GM21360 (cell line): ENCODE results near the gene RNF180.
"Not testable (repeated sequence)": the region's sequence is repeated elsewhere in the genome, so short reads cannot be mapped to it uniquely, and the experiment has no call there.

ENCODE experiments used
- ATAC-seq: cut with Tn5 transposase; IDR thresholded peaks from one replicate; pipeline ENCODE4 v1.9.1; 2021; ENCODE audit warnings: mild to moderate bottlenecking, moderate library complexity; ENCODE audit not compliant: unreplicated experiment

The RNF180 gene

DNA sequence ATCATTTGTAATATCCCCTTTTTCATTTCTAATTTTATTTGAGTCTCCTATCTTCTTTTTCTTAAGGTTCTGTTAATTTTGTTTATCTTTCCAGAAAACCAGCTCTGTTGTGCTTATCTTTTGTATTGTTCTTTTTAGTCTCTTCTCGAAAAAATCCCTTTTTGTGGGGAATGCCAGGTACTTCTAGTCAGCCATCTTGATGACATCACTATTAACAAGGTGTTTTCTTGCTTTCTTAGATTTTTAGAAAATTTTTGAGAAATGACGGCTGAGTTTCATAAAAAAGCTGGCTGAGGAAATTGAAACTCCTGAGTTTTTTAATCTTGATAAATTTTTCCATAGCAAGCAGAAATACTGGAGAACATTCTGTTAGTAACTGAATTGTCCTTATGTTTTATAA is 10.7 kb downstream of the RNF180 start:
- ATAC-seq, result no peak

DNA sequence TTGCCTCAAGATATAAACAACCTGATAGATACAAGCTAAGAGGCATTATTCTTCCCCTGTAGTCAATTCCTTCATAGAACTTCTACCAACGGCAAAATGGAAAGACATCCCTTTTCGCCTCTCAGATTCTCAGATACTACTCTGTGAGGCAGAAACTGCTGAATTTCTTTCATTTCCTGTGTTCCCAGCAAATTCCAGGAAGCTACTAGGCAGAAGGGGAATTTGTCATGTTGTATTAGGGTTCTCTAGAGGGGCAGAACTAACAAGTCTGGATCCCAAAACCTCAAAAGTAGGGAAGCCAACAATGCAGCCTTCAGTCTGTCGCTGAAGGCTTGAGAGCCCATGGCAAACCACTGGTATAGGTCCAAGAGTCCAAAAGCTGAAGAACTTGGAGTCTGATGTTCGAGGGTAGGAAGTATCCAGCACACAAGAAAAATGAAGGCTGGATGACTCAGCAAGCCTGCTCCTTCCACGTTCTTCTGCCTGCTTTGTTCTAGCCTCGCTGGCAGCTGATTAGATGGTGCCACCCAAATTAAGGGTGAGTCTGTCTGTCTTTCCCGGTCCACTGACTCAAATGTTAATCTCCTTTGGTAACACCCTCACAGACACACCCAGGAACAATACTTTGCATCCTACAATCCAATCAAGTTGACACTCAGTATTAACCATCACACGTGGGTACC is 15.2 kb downstream of the RNF180 start:
- ATAC-seq, result no peak

- ATAC-seq, result no peak
These were observed 15.8 kb downstream of the RNF180 start for GRCh38 chr5:64181440-64181839.

GRCh38 chr5:64183956-64184355 is 18.3 kb downstream of the RNF180 start:
- ATAC-seq, result no peak

DNA sequence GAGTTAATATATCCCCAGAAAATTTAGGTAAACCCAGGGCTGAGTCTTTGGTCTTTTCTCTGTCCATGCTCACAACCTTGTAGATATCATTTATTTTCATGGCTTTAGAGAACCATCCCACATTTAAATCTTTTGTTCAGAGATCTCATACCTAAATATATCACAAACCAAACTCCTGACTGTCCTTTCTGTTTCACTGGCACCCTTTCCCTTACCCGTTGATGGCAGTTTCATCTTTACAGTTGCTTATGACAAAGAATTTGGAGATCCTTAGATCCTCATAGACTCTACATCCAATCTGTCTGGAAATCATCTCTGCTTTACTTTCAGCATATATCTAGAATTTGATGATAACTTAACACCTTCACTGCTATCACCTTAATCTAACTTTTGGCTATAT is 19.2 kb downstream of the RNF180 start:
- ATAC-seq, result no peak

DNA sequence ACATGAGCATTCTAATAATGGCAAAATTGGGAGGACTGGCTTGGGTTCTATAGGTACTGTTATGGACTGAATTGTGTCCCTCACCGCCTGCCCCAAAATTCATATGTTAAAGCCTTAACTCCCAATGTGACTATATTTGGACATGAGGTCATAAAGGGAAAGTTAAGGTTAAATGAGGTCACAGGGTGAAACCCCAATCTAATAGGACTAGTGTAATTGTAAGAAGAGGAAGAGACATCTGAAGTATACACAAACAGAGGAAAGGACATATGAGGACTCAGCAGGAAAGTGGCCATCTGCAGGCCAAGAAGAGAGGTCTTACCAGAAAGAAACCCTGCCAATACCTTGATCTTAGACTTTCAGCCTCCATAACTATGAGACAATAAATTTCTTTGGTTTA is 23.1 kb downstream of the RNF180 start:
- no peak for ATAC-seq

DNA sequence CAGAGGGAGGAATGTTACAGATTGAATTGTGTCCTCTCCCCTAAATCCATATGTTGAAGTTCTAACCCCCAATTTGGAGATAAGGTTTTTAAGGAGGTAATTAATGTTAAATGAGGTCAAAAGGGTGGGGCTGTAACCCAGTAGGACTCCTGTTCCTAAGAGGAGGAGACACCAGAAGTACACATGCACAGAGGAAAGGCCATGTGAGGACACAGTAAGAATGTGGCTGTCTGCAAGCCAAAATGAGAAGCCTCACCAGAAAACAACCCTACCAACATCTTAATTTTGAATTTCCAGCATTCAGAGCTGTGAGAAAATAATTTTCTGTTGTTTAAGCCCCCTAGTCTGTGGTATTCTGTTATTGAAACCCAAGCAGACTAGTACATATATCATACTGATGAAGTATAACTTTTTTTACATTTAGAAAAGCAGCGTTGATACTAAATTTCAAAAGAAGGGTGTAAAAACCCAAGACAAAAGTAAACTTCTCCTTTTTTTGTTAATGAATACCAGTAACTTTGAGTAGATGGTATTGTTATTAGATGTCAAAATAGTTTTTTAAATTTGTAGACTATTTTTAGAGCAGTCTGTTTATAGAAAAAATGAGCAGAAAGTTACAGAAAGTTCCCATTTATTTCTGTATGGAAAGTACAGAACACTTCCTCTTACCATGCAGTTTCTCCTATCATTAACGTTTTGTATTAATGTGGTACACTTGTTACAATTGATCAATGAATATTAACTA is 25.1 kb downstream of the RNF180 start:
- no peak for ATAC-seq

- no peak for ATAC-seq
These were observed 30.3 kb downstream of the RNF180 start for GRCh38 chr5:64195981-64196380.

DNA sequence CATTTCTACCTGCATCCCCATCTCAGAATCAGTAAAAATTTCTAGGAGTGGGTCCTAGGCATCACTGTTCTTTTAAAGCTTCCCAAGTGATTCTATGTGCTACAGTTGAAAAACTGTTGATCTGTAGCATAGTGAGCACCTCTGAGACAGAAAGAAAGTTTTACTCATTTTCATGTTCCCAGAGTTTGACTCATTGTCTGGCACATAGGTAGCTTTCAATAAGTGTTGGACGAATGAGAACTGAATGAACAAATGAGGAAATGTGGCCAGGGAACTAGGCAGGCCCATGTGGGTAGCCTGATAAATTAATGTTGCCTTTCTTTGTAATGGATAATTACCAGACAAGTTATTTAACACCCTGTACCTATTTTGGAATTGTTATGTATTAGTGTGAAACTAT is 33.8 kb downstream of the RNF180 start:
- no peak for ATAC-seq

DNA sequence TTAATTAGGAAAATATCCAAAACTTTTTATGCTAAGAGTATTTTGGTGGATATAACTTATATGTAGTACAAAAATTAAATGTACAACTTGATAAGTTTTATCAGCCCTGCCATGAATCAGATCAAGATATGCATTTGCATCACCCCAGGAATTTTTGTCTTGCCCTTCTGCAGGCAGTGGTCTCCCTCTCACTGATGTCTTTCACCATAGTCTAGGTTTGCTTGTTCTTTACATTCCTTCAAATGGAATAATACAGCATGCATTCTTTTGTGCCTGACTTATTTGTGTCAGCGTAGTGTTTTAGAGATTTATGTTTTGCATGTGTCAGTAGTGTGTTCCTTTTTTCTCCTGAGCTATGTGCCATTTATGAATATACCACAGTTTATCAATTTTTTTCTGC is 36.4 kb downstream of the RNF180 start:
- ATAC-seq, result no peak

DNA sequence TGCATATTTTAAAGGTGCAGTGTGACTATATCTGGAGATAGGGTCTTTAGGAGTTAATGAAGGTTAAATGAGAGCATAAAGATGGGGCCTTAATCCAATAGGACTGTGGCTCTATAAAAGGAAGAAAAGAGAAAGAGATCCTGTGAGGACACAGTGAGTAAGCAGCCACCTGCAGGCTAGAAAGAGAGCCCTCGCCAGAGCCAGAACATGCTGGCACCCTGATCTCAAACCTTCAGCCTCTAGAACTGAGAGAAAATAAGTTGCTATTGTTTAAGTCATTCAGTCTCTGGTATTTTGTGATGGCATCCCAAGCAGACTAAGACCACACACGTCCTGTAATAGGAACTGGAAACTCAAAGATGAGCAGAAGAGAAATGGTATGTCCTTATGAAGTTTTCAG is 41.0 kb downstream of the RNF180 start:
- no peak for ATAC-seq

DNA sequence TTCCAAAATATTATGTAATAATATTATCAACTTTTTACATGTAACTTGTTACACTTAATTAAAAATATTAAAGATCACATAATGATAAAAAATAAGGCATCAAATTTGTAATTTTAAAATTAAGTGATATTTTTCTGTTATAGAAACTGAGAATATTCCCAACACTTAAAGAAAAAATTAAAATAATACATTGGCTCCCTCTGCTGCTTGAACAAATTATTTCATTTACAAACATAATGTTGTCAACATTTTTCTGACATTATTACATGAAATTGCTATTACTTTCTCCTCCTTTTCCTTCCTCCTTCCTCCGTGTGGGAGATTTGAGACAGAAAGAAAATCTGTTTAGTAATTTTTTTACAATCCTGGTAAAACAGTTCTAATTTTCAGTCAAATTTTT is 42.3 kb downstream of the RNF180 start:
- ATAC-seq, result no peak

GRCh38 chr5:64209353-64209752 is 43.7 kb downstream of the RNF180 start:
- ATAC-seq, result no peak

- no peak for ATAC-seq
These were observed 45.2 kb downstream of the RNF180 start for GRCh38 chr5:64210866-64211265.

DNA sequence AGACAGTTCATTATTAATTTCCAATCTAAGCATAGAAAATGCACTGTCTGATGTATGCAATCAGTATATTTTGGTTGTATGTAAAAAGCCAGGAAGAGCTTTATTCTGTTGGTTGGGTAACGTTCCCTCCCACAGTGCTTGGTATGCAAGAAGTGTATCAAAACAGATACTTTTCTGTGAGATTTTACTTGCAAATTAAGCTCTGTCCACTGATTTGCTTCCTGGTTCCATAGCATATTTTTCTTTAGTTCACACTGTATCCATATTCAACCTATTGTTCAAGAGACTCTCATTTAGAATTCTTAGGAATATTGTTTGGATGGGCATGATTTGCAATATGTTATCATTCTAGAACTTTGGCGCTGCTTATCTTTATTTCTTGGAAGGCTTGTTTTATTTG is 47.4 kb downstream of the RNF180 start:
- no peak for ATAC-seq

DNA sequence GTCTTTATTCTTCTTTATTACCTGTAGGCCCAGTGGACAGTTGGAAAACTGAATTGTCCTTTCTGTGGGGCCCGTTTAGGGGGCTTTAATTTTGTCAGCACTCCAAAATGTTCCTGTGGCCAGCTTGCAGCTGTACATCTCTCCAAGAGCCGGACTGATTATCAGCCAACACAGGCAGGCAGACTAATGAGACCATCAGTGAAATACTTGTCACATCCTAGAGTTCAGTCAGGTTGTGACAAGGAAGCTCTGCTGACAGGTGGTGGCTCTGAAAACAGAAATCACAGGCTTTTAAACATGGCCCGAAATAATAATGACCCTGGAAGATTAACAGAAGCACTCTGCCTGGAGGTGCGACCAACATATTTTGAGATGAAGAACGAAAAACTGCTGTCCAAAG is 47.9 kb downstream of the RNF180 start:
- ATAC-seq, result no peak

DNA sequence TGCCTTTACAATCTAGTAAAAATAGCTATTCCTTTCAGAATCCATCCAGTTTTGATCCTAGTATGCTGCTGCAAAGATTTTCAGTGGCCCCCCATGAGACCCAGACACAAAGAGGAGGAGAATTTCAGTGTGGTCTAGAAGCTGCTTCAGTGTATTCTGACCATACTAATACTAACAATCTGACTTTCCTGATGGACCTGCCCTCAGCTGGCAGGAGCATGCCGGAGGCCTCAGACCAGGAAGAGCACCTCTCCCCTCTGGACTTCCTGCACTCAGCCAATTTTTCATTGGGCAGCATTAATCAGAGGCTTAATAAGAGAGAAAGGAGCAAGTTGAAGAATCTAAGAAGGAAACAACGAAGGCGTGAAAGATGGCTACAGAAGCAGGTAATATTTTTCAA is 48.5 kb downstream of the RNF180 start:
- ATAC-seq, result no peak

- ATAC-seq, result no peak
These were observed 56.3 kb downstream of the RNF180 start for GRCh38 chr5:64221911-64222310.

- ATAC-seq, result not testable (repeated sequence)
These were observed 59.8 kb downstream of the RNF180 start for GRCh38 chr5:64225286-64225981.

- ATAC-seq, result not testable (repeated sequence)
These were observed 61.5 kb downstream of the RNF180 start for GRCh38 chr5:64227131-64227537.

GRCh38 chr5:64229163-64229774 is 63.6 kb downstream of the RNF180 start:
- peak; percentile 59 for ATAC-seq

DNA sequence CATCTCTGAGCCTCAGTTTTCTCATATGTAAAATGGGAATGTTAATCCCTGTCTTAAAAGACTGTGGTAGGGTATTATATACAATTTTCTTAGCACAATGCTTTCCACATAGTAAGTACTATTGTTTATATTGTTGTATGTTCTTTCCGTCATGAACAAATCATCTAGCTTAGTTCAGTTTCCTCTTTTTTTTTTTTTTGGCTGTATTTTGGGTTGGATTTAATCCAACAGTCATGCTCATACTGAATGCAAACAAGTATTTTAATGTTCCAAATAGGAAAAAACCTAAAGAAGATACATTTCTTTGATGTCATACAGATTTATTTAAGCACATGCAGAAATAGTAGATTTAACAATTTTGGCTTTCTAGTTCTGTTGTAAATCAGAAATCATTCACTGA is 95.1 kb downstream of the RNF180 start:
- ATAC-seq, result no peak
